Measurements from ENCODE around the gene EPHB2.

GRCh38 chr1:22775478-22775877 is 64.8 kb downstream of the EPHB2 start:
- TF ChIP-seq, protein P1, sequence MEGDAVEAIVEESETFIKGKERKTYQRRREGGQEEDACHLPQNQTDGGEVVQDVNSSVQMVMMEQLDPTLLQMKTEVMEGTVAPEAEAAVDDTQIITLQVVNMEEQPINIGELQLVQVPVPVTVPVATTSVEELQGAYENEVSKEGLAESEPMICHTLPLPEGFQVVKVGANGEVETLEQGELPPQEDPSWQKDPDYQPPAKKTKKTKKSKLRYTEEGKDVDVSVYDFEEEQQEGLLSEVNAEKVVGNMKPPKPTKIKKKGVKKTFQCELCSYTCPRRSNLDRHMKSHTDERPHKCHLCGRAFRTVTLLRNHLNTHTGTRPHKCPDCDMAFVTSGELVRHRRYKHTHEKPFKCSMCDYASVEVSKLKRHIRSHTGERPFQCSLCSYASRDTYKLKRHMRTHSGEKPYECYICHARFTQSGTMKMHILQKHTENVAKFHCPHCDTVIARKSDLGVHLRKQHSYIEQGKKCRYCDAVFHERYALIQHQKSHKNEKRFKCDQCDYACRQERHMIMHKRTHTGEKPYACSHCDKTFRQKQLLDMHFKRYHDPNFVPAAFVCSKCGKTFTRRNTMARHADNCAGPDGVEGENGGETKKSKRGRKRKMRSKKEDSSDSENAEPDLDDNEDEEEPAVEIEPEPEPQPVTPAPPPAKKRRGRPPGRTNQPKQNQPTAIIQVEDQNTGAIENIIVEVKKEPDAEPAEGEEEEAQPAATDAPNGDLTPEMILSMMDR (IDR thresholded peaks at IDR 0.05), result no peak
- no peak for TF ChIP-seq POLR2A (IDR thresholded peaks at IDR 0.05)
